K562 (cell line): ENCODE measurements around the gene STK32C. TPM values are rescaled to one million over a fixed set of nuclear protein-coding genes. Genes with fewer than 3 reads are reported as not detected.

ENCODE experiments used
- BDP1 ChIP-seq: IDR thresholded peaks from 3 replicates; pipeline ENCODE4 v1.6.1; 2011; ENCODE audit not compliant: insufficient read length, insufficient read depth
- CCNT2 ChIP-seq: IDR thresholded peaks from 2 replicates; pipeline ENCODE4 v1.6.1; 2011; ENCODE audit warnings: borderline replicate concordance, low read depth, mild to moderate bottlenecking, moderate library complexity, mixed read lengths, low read length; ENCODE audit not compliant: insufficient read length; ENCODE audit errors: extremely low read depth
- CHD4 ChIP-seq: fragments of 200-600 bp; sonication (generic); IDR thresholded peaks from 3 replicates; pipeline ENCODE4 v1.6.1; 2012; ENCODE audit warnings: low read depth, mild to moderate bottlenecking, mixed read lengths, low read length, inconsistent platforms; ENCODE audit not compliant: insufficient read depth, insufficient replicate concordance, poor library complexity, severe bottlenecking
- ELF1 ChIP-seq: fragments of 200-800 bp; sonication (Bioruptor generic); IDR thresholded peaks from 2 replicates; pipeline ENCODE4 v1.6.1; 2016; ENCODE audit warnings: missing genetic modification characterization, missing compliant biosample characterization
- ELF2 ChIP-seq: fragments of 250-450 bp; sonication (Bioruptor Pico); IDR thresholded peaks from 2 replicates; pipeline ENCODE4 v1.5.0; 2021; ENCODE audit warnings: mild to moderate bottlenecking
- ETV1 ChIP-seq: fragments of 450-650 bp; conservative IDR thresholded peaks from 2 replicates; pipeline ENCODE4 v1.6.1; 2016; ENCODE audit warnings: missing genetic modification characterization, control low read depth, low read depth, missing compliant biosample characterization
- MGA ChIP-seq: fragments of 450-650 bp; IDR thresholded peaks from 2 replicates; pipeline ENCODE4 v1.6.1; 2016; ENCODE audit warnings: mild to moderate bottlenecking, moderate library complexity
- PCBP2 ChIP-seq: fragments of 200-400 bp; formaldehyde crosslinking; IDR thresholded peaks from 2 replicates; pipeline ENCODE4 v1.6.1; 2018; ENCODE audit warnings: low read length, low read depth, mild to moderate bottlenecking, moderate library complexity; ENCODE audit not compliant: poor library complexity, severe bottlenecking
- RFX5 ChIP-seq: IDR thresholded peaks from 2 replicates; pipeline ENCODE4 v1.6.1; 2011; ENCODE audit warnings: low read depth, mild to moderate bottlenecking, improper control_type of control experiment, low read length
- RNF2 ChIP-seq: sonication (generic); IDR thresholded peaks from 2 replicates; pipeline ENCODE4 v1.6.1; 2016
- ZBTB34 ChIP-seq: fragments of 250-450 bp; sonication (Bioruptor Pico); IDR thresholded peaks from 2 replicates; pipeline ENCODE4 v1.8.0; 2021; ENCODE audit warnings: mild to moderate bottlenecking, moderate library complexity
- ZBTB8A ChIP-seq: fragments of 450-650 bp; IDR thresholded peaks from 2 replicates; pipeline ENCODE4 v1.6.1; 2018; ENCODE audit warnings: mild to moderate bottlenecking, moderate library complexity; ENCODE audit not compliant: partially characterized antibody
- ZNF174 ChIP-seq: fragments of 250-450 bp; sonication (Bioruptor Pico); IDR thresholded peaks from 2 replicates; pipeline ENCODE4 v1.4.0; 2020; ENCODE audit warnings: mild to moderate bottlenecking
- ZNF778 ChIP-seq: fragments of 450-650 bp; formaldehyde crosslinking; IDR thresholded peaks from 2 replicates; pipeline ENCODE4 v1.4.0; 2020; ENCODE audit warnings: mild to moderate bottlenecking, moderate library complexity
- polyA plus RNA-seq, 8 experiments: library from polyadenylated mRNA; depleted of rRNA in 4 of 8; stranded (reverse) in 5 of 8; unstranded in 3 of 8; fragments of >200 nt; fragmentation: Nextera tagmentation in 2 of 8; fragmentation: Illumina TruSeq in 1 of 8; extraction: Ambion mirVana in 2 of 8; extraction: Trizol in 1 of 8; gene quantifications; 2 replicates each; pipeline versions ENCODE4 v1.2.1 to v1.2.3, GENCODE V29; 2011 to 2014; ENCODE audit warnings: inconsistent platforms in 1 of 8, missing spikeins in 1 of 8
- total RNA-seq, 7 experiments: library from RNA; depleted of rRNA in 6 of 7; stranded (reverse); fragments of >200 nt in 6 of 7; fragmentation: Illumina TruSeq in 2 of 7; extraction: Trizol in 2 of 7; gene quantifications; 2 replicates each; pipeline versions ENCODE4 v1.2.1 to v1.2.3, GENCODE V29; 2011 to 2021; ENCODE audit warnings: low replicate concordance in 1 of 7

The STK32C gene
- total and polyA plus RNA-seq, 9 of the 15 experiments (the other 6 are each of a cell fraction or from before 2014, with no cell fraction given): 1.5 to 20.9 (median 6.5) TPM

- no peak for TF ChIP-seq MGA
- TF ChIP-seq CHD4: no peak
- TF ChIP-seq RNF2: no peak
- no peak for TF ChIP-seq ZNF778 (CRISPR knock-in tag)
- TF ChIP-seq ELF2: no peak
- no peak for TF ChIP-seq PCBP2
- TF ChIP-seq CCNT2: no peak
- no peak for TF ChIP-seq BDP1
- TF ChIP-seq RFX5: no peak
- no peak for TF ChIP-seq ETV1 (tag)
- TF ChIP-seq ZBTB8A: no peak
- no peak for TF ChIP-seq ZNF174
- TF ChIP-seq ELF1 (tag): peak; percentile 88
- TF ChIP-seq ZBTB34: no peak
Observed at GRCh38 chr10:132335189-132336063, 27.7 kb upstream of the STK32C start (continued).
